ENCODE results near the gene FOSB.

Gene FOSB

DNA sequence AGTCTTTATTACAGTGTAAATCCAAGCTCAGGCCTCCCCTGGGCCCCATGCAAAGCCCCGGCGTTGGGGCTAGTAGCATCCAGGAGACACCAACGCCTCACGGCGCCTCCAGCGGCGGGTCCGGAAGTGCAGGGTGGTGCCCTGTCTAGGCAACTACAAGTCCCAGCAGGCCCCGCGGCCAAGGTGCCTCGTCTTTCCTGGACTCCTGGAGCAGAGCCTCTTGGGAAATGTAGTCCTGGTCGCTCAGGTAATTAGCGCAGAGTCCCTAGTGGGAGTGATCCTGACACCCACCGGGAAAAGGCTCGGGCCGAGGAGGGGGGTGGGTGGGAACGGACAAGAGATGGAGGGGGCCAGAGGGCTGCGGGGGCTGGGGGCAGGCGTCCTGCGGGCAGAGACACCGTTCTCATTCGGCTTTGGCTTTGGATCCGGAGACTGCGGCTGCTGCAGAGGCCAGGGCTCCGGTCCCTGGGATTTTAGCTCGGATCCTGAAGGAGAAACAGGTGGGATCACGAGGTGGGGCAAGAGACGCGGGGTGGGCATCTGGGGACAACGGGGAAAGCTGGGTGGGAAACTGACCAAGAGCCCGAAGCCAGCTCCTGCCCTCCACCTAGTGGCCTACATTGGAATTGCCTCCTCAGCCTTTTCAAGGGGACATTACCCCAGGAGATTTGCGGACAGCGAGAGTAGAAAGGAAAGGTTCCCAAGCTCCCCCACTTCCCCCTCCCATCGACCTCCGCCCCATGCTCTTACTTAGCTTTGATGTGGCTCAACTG lies 17.7 kb downstream of the FOSB start:
- DNase-seq (ENCODE audit: low spot score), result peak; percentile 97

DNA sequence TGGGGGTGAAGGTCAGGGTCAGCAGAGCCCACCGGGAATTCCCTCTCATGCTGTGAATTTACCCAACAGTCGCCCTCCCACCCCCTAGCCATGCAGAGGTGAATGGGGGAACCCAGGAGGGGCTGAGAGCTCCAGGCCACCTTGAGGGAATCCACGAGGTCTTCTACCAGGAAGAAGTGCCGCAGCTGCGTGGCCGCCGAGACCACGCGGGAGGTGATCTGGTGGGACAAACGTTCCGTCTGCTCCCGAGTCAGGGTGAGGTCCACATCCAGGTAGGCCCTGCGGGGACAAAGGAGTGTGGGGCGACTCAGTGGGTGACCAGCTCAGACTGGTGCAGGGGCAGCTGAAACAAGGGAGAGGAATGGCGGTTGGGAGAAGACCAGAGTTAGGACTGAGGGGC lies 20.9 kb downstream of the FOSB start:
- DNase-seq (ENCODE audit: low spot score), result no peak

DNA sequence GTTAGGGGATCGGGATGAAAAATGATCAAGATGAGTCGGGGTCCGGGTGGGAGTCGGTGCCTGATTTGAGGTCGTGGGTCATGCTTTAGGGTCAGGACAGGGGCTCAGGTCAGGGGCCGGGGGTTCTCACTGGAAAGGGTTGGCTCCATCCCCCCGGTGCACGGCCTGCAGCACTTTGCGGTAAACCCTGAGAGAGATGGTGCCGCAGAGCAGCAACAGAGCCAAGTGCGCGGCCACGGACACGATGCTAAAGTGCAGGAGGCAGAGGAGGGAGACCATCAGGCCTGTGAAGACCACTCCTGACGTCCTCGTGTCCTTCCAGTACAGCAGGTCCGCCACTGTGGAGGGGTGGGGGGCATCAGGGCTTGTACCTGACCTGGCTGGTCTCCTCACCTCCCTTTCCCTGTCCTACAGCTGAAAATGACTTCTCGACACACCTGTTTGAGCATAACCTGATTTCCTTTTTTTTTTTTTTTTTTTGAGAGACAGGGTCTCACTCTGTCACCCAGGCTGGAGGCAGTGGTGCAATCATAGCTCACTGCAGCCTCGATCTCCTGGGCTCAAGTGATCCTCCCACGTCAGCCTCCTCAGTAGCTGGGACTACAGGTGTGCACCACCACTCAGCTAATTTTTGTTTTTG lies 21.5 kb downstream of the FOSB start:
- DNase-seq (ENCODE audit: low spot score), result no peak

DNA sequence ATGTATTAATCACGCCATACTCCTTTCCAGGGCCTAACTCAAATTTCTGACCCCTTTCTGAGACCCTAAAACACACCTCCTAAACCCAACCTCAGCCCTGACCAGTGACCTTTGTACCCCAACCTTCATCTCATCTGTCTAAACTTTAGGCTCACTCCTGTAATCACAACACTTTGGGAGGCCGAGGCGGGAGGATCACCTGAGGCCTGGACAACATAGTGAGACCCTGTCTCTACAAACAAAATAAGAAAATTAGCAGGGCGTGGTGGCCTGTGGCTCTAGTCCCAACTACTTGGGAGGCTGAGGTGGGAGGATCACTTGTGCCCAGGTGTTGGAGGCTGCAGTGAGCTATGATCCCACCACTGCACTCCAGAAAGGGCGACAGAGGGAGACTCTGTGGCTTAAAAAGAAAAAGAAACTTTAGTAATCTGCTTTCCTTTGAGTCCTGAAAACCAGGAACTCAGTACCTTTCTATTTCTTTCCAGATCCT lies 24.4 kb downstream of the FOSB start:
- DNase-seq (ENCODE audit: low spot score), result no peak

DNA sequence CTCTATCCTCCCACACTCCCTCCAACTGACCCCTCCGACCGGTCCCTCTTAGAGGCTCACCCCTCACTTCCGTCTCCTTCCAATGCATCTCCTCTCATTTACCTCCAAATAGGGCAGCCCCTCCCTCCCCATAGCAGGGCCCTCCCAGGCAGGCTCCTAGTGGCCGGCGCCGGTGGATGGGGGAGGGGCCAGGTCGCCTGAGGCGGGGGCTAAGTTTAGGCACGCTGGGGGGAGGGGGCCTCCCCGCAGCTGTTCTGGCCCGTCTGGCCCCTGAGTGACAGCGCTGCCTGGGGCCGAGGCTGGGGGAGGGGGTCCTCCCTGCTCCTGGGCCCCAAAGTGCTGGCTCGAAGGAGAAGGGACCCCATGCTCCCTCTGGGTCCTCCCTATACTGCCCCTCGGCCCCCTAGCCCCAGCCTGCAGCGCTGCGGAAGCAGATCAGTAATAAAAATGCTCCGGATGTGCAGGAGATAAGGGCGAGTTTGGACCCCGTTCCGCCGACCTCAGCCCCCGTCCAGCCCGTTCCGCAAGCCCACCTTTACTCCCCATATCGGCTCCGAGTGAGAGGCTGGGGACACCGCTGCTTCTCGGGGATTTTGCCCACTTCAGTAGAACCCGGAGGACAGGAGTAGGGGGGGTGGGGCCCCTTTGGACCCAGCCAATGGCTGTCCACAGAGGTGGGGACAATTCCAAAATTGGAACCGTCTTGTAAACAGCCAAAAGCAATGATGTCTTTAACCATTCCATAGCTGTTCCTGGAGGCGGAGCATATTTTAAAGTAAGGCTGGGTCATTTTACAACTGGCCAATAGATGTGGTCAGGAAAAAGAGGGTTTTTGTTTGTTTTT lies 25.1 kb downstream of the FOSB start:
- no peak for DNase-seq (ENCODE audit: low spot score)

DNA sequence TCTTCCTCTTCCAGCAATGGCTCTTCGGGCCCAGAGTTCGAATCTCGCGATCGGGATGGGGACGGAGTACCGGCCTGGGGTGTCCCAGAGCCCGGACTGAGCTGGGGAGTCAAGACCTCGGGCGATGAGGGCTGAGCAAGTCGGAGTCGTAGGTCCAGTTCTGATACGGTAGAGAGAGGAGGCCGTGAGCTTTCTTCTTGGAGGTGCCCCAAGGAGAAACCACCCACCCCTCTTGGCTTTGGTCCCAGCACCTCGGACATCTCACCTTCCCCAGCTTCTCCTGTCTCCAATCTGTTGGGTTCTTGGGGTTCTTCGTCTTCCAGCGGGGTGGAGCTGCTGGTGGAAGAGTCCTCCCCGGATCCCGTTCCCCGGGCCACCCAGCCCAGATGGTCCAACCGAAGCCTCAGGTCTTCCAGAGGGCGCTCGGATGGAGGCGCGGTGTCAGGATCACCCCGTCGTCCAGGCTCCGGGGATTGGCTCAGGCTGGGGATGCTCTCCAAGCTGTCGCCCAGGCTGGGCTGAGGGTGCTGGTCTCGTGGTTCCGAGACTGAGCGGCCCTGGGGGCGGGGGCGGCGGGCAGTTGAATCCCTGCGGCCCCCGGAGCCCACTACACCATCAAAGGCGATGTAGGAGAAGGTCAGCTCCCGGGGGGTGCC lies 26.6 kb downstream of the FOSB start:
- no peak for DNase-seq (ENCODE audit: low spot score)

DNA sequence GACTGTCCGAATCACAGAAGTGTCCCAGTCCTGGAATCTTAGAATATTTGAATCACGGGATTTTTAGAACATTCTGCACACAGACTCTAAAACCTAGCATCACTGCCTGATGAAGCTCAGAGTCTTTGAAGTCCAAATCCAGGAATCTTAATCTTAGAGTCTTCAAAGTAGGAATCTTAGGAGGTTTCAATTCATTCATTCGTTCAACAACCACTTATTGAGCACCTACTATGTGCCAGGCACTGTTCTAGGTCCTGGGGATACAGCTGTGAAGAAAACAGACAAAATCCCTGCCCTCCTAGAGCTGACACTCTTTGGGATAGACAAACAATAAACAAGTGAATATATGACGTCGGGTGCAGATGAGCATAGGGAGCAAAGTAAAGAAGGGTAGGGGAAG lies 27.4 kb downstream of the FOSB start:
- no peak for DNase-seq (ENCODE audit: low spot score)

DNA sequence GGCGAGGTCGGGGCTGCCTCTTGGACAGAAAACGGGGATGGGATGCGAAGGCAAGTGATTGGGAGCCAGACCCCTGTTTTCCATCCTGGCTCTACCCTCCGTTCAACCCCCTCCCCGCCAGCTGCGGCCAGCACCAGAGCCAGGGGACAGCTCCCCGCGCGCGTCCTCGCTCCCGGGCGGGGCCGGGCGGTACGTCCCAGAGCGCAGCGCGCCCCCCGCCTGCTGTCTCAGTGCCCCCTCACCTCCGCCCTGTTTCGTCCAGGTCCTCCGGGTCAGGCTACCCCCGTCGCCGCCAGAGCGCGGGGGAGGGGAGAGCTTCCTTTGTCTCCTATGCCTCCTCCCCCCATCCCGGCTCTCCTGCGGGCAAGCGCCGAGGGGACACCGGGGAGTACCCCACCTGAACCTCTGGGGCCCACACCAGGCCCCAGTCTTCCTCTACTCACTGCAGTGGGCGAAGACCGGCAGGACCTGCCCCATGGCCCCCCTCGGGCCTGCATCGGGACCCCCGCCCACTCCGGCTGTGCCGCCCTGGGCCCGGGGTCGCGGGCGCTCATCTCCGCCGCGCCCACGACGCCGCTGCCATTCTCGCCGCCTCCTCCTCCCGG lies 28.7 kb downstream of the FOSB start:
- DNase-seq (ENCODE audit: low spot score), result no peak

DNA sequence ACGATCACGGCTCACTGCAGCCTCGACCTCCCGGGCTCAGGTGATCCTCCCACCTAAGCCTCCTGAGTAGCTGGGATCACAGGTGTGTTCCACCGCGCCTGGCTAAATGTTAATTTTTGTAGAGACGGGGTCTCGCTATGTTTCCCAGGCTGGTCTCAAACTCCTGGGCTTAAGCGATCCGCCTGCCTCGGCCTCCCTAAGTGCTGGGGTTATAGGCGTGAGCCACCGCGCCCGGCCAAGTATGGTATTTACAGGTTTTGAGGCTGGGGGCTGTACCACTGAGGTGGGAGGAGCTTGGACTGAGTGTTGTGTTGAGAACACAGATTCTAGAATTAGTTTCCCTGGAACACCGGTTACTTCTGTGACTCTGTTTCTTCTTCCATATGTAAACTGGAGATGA lies 30.0 kb downstream of the FOSB start:
- DNase-seq (ENCODE audit: low spot score), result no peak

DNA sequence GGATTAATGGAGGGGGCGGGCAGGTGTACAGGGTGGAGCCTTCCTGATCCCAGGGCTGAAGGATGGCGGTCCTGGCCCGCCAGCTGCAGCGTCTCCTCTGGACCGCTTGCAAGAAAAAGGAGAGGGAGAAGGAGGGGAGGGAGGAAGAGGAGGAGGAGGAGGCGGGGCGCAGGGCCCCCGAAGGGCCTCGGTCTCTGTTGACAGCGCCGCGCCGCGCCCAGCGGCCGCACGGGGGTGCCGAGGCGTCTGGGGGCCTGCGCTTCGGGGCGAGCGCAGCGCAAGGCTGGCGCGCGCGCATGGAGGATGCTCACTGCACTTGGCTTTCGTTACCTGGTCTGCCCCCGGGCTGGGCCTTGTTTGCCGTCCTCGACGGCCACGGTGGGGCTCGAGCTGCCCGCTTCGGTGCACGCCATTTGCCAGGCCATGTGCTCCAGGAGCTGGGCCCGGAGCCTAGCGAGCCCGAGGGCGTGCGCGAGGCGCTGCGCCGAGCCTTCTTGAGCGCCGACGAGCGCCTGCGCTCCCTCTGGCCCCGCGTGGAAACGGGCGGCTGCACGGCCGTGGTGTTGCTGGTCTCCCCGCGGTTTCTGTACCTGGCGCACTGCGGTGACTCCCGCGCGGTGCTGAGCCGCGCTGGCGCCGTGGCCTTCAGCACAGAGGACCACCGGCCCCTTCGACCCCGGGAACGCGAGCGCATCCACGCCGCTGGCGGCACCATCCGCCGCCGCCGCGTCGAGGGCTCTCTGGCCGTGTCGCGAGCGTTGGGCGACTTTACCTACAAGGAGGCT lies 30.8 kb downstream of the FOSB start, which contains the start of gene PPM1N:
Gene PPM1N, plus strand, starts transcription at position 33 of the 785 bp plus-strand sequence. Its CDS starts 30 bp downstream, at position 63.
- no peak for DNase-seq (ENCODE audit: low spot score)

DNA sequence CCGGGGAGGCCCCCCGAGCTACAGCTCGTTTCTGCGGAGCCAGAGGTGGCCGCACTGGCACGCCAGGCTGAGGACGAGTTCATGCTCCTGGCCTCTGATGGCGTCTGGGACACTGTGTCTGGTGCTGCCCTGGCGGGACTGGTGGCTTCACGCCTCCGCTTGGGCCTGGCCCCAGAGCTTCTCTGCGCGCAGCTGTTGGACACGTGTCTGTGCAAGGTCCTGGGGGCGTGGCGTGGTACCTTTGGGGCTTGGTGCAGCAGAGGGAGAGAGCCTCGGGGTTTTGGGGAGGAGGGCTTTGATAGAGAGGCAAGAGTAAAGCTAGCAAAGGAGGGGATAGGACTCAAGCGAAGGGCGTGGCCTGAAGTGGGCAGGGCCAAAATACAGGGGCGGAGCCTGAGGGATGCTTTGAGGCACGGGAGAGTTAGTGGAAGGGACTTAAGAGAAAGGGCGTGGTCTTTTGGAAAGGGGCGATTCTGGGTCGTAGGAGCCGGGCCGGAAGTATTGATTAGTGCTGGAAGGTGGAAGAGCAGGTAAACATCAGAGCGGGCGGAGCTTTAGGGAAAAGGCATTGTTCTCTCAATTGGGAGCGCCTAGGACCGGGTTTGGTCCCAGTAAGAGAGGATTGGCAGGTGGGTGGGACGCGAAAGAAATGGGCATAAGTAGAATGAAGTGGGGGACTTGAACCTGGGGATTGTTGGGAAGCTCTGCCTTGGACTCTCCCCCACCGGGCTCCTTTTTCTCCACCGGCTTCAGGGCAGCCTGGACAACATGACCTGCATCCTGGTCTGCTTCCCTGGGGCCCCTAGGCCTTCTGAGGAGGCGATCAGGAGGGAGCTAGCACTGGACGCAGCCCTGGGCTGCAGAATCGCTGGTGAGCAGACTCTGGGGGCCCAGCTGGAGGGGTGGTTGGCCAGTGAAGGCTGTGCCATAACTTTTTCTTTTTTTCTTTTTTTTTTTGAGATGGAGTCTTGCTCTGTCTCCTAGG lies 31.7 kb downstream of the FOSB start:
- no peak for DNase-seq (ENCODE audit: low spot score)

DNA sequence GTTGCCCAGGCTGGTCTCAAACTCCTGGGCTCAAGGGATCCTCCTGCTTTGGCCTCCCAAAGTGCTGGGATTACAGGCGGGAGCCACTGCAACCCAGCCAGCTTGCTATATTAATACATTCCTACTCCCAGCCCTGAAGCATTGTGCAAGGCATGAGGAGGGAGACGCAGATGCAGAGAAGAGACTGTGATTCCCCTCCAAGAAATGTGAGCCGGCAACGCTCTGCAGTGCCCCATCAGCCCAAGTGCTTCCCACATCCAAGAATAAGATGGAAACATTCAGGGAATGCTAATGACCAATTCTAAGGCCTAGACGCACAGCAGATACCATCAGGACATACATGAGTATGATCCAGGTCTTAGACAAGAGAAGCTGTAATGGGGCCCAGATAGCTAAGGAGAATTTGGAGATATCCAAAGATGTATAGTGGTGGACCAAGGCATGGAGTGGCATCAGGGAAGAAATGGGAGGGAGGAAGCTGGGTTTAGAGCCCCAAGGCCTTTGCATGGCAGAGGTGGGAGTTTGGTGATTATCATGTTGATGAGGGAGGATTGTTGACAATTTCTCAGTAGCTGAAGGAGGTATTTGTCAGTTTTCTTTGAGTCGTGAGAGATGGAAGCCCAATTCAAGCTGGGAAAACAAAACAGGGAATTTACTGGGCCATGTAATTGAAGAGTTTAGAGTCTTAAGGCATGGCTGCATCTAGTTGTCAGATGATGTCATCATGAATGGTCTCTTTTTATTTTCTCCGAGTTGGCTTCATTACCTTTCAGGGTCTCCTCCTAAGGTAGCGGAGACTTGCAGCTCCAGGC lies 33.3 kb downstream of the FOSB start:
- DNase-seq (ENCODE audit: low spot score), result no peak

DNA sequence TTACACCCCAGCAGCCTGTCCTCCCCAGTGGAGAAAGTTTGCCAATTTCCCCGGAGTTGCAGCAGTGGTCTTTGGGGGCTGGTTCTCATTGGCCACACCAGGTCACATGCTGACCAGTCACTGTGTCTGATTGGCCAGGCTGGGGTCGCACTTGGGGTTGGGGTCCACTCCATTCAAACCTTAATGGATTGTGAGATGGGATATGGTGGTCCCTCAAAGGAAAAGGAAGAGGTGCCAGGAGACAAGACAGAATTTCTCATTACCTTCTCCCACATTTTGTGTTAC lies 33.9 kb downstream of the FOSB start:
- DNase-seq (ENCODE audit: low spot score), result no peak

DNA sequence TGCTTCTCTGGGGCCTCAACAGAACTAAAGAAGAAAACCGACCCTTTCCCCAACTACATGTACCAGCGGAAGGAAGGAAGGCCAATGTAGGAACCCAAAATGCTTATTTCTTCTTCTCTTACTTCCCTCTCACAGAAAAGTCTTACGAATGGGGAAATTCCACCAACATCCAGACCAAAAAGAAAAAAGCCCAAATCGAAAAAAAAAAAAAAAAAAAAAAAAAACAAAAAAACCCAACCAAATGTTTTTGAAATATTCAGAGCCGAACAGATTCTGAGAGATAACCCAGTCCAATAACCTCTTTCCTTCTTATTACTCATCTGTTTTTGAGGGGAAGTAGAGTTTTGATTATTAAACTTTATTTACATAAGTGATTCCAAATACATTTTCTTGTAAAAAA lies 34.3 kb downstream of the FOSB start:
- no peak for DNase-seq (ENCODE audit: low spot score)

DNA sequence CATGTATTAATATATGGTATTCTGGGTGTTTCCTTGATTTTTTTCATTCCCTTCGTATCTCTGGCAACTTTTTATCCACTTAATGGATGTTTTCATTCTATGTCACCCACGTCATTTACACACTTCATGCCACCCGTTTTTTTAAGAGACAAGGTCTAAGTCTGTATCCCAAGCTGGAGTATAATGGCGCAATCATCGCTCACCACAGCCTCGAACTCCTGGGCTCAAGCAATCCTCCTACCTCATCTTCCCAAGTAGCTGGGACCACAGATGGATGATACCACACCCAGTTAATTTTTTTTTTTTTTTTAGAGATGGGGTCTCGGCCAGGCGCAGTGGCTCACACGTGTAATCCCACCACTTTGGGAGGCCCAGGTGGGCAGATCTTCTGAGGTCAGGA lies 36.1 kb downstream of the FOSB start:
- DNase-seq (ENCODE audit: low spot score), result no peak

DNA sequence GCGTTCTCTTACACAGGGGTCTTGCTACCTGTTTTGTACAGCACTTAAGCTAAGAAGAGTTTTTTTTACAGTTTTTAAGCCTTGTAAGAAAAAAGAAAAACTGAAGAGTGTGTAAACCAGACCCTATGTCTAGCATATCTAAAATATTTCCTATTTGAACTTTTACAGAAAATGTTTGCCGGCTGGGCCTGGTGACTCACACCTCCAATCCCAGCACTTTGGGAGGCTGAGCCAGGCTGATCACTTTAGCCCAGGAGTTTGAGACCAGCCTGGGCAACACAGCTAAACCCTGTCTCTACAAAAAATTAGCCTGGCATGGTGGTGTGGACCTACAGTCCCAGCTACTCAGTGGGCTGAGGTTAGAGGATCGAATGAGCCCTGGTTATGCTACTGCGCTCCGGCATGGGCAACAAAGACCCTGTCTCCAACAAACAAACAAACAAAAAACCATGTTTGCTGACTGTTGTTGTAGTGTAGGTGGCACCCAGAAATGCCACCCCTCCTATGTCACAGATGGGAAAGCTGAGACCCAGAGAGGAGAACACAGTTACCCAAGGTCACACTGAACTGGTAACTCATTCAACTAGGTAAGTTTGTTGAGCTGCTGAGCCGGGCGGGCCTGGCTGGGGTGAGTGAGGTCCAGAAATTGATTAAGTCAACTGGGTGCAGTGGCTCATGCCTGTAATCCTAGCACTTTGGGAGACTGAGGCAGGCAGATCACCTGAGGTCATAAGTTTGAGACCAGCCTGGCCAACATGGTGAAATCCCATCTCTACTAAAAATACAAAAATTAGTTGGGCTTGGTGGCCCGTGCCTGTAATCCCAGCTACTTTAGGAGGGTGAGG lies 37.6 kb downstream of the FOSB start:
- DNase-seq (ENCODE audit: low spot score), result no peak

DNA sequence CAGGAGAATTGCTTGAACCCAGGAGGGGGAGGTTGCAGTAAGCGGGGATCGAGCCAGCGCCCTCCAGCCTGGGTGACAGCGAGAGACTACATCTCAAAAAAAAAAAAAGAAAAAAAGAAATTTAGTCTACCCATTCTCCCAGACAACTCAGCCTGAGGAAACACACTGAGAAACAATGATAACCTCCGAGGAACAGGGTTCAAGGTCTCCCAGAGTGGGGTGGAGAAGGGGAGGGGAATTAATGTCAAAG lies 38.1 kb downstream of the FOSB start:
- no peak for DNase-seq (ENCODE audit: low spot score)

DNA sequence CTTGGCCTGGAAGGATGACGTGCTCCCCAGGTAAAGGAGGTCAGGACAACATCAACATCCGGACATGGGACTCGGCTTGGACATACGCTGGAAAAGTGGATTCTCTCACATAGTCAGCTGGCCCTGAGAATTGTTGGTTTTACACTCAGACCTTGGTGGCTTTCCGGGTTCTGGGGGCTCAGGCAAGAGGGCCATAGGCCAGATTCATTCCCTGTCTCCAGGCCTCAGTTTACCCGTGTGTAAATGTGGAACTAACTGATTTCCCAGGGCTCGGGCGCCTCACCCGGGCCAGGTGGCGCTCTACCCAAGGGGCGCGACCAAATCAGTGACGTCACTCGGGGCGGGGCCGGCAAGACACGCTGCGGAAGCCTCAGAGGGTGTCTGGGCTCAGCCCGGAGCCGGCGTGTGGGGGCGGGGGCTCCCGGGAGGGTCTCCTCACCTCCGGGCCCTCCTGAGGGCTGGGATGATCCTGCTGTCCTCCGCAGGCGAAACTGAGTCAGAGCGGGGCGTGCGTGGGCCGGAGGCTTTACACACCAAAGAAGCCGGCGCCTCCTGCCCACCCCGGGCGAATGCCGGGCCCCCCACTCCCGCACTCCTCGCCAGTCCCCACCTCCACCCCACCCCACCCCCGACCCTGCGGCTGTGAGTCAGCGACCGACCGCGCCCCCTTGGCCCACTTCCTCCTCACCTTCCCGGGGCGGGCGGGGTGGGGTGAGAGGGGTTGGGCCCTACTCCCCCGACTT lies 38.6 kb downstream of the FOSB start:
- peak; percentile 83 for DNase-seq (ENCODE audit: low spot score)

All from pons (tissue), 1 donor.